H1 (cell line): ENCODE data around the gene CTNNA3. TPM values are rescaled to one million over a fixed set of nuclear protein-coding genes. Genes with fewer than 3 reads are reported as not detected.

ENCODE experiments used
- CTCF ChIA-PET: fragments of 300-600 bp; sonication (Branson Sonifier 250); formaldehyde crosslinking; loops from one replicate; lab custom pipeline; 2021; ENCODE audit not compliant: partially characterized antibody; lab: Charles Lee
- POLR2A ChIA-PET: fragments of 300-600 bp; sonication (Branson Sonifier 250); formaldehyde crosslinking; loops from one replicate; lab custom pipeline; 2021; ENCODE audit warnings: inconsistent platforms; ENCODE audit not compliant: partially characterized antibody; lab: Charles Lee
- DNase-seq, 2 experiments: peaks; one replicate each; pipeline versions ENCODE4 v3.0.0 to v3.0.0-alpha.2; 2010 to 2022; ENCODE audit warnings: low spot score in 2 of 2, low read depth in 1 of 2, mixed read lengths in 1 of 2
- FAIRE-seq: peaks from 2 replicates; lab custom pipeline; 2011; peaks lifted over from hg19 to GRCh38; lab: Jason Lieb, UNC
- H2AFZ ChIP-seq: 2 replicates; pipeline ENCODE4 v1.8.1; 2012; ENCODE audit warnings: low read length, inconsistent platforms
- H2AK5ac ChIP-seq: 2 replicates; pipeline ENCODE4 v1.6.1; 2013; ENCODE audit warnings: low read depth, low read length
- H2BK120ac ChIP-seq: replicated peaks from 2 replicates; pipeline ENCODE3; 2013; ENCODE audit warnings: low read depth, low read length, inconsistent platforms
- H2BK12ac ChIP-seq: 2 replicates; pipeline ENCODE4 v1.6.1; 2013; ENCODE audit warnings: low read depth, low read length
- H2BK15ac ChIP-seq: 2 replicates; pipeline ENCODE4 v1.6.1; 2013; ENCODE audit warnings: low read length
- H2BK20ac ChIP-seq: 2 replicates; pipeline ENCODE4 v1.6.1; 2013; ENCODE audit warnings: low read length
- H2BK5ac ChIP-seq: 2 replicates; pipeline ENCODE4 v1.6.1; 2013; ENCODE audit warnings: low read depth, low read length
- H3K14ac ChIP-seq: 2 replicates; pipeline ENCODE4 v1.6.1; 2013; ENCODE audit warnings: inconsistent platforms; ENCODE audit not compliant: insufficient read length
- H3K18ac ChIP-seq: 2 replicates; pipeline ENCODE4 v1.6.1; 2013; ENCODE audit warnings: low read length; ENCODE audit errors: extremely low read depth
- H3K23ac ChIP-seq: 2 replicates; pipeline ENCODE4 v1.6.1; 2013; ENCODE audit warnings: inconsistent platforms; ENCODE audit not compliant: insufficient read length
- H3K23me2 ChIP-seq: 2 replicates; pipeline ENCODE4 v1.6.1; 2013; ENCODE audit warnings: low read depth, low read length
- H3K27ac ChIP-seq: 2 replicates; pipeline ENCODE4 v1.6.1; 2011; ENCODE audit warnings: low read depth, low read length, inconsistent platforms
- H3K27me3 ChIP-seq, 4 experiments: replicated peaks in 1 of 4; 1 replicate in 1 of 4; 2 replicates in 3 of 4; pipeline versions ENCODE4 v1.6.1 to v1.8.1; 2011 to 2013; ENCODE audit warnings: low read length in 3 of 4, mild to moderate bottlenecking in 3 of 4, inconsistent platforms in 2 of 4, mixed read lengths in 2 of 4, moderate library complexity in 1 of 4; ENCODE audit not compliant: control insufficient read depth in 3 of 4, insufficient read depth in 3 of 4; ENCODE audit errors: extremely low read depth in 1 of 4
- H3K36me3 ChIP-seq, 4 experiments: 2 replicates each; pipeline versions ENCODE4 v1.6.1 to v1.8.1; 2011 to 2013; ENCODE audit warnings: mild to moderate bottlenecking in 4 of 4, low read length in 3 of 4, moderate library complexity in 2 of 4, control low read depth in 1 of 4, inconsistent platforms in 1 of 4; ENCODE audit not compliant: insufficient read depth in 4 of 4, control insufficient read depth in 2 of 4
- H3K4ac ChIP-seq: replicated peaks from 2 replicates; pipeline ENCODE3; 2013; ENCODE audit warnings: low read length, low read depth, mixed read lengths, inconsistent platforms; ENCODE audit not compliant: insufficient read length
- H3K4me1 ChIP-seq, 4 experiments: replicated peaks in 1 of 4; 1 replicate in 1 of 4; 2 replicates in 3 of 4; pipeline versions ENCODE4 v1.6.1 to v1.8.1; 2011 to 2013; ENCODE audit warnings: low read length in 3 of 4, inconsistent platforms in 2 of 4, mixed read lengths in 1 of 4; ENCODE audit not compliant: insufficient read depth in 4 of 4, control insufficient read depth in 3 of 4
- H3K4me2 ChIP-seq, 2 experiments: 2 replicates each; pipeline versions ENCODE4 v1.6.1 to v1.8.1; 2011 to 2013; ENCODE audit warnings: low read depth in 2 of 2, low read length in 2 of 2, control low read depth in 1 of 2, inconsistent platforms in 1 of 2, mild to moderate bottlenecking in 1 of 2; ENCODE audit not compliant: insufficient read depth in 1 of 2
- H3K4me3 ChIP-seq, 4 experiments: fragments of 200-600, 300-600 bp in 1 of 4; sonication (generic), shearing (Covaris generic), sonication (Bioruptor Twin) in 1 of 4; 2 replicates each; pipeline versions ENCODE4 v1.5.1 to v1.8.1; 2011 to 2016; ENCODE audit warnings: low read length in 4 of 4, low read depth in 3 of 4, control low read depth in 2 of 4, inconsistent platforms in 2 of 4, mild to moderate bottlenecking in 2 of 4, mixed read lengths in 1 of 4, moderate library complexity in 1 of 4; ENCODE audit not compliant: insufficient read depth in 2 of 4; ENCODE audit errors: extremely low read depth in 1 of 4
- H3K56ac ChIP-seq: replicated peaks from 2 replicates; pipeline ENCODE3; 2013; ENCODE audit warnings: low read depth, mild to moderate bottlenecking, mixed read lengths, low read length, inconsistent platforms; ENCODE audit not compliant: insufficient read length
- H3K79me1 ChIP-seq: 2 replicates; pipeline ENCODE4 v1.6.1; 2013; ENCODE audit warnings: low read depth, low read length, control low read depth
- H3K79me2 ChIP-seq, 2 experiments: 2 replicates each; pipeline versions ENCODE4 v1.6.1 to v1.8.1; 2012 to 2013; ENCODE audit warnings: low read length in 2 of 2, mild to moderate bottlenecking in 2 of 2, inconsistent platforms in 1 of 2; ENCODE audit not compliant: insufficient read depth in 2 of 2, control insufficient read depth in 1 of 2
- H3K9ac ChIP-seq, 4 experiments: replicated peaks in 1 of 4; 1 replicate in 1 of 4; 2 replicates in 3 of 4; pipeline versions ENCODE4 v1.6.1 to v1.8.1; 2011 to 2013; ENCODE audit warnings: low read depth in 3 of 4, low read length in 3 of 4, control low read depth in 2 of 4, mild to moderate bottlenecking in 2 of 4, moderate library complexity in 2 of 4, inconsistent platforms in 1 of 4; ENCODE audit errors: extremely low read depth in 1 of 4
- H3K9me3 ChIP-seq, 2 experiments: 2 replicates each; pipeline versions ENCODE4 v1.6.1 to v1.8.1; 2012 to 2013; ENCODE audit warnings: mild to moderate bottlenecking in 2 of 2, moderate library complexity in 2 of 2, control low read depth in 1 of 2, inconsistent platforms in 1 of 2, low read depth in 1 of 2, low read length in 1 of 2, mixed read lengths in 1 of 2; ENCODE audit not compliant: insufficient read depth in 2 of 2
- H4K20me1 ChIP-seq, 2 experiments: replicated peaks in 1 of 2; 2 replicates each; pipeline versions ENCODE3 to v1.8.1; 2011 to 2013; ENCODE audit warnings: inconsistent platforms in 2 of 2, low read length in 2 of 2, mild to moderate bottlenecking in 1 of 2; ENCODE audit not compliant: insufficient read depth in 2 of 2, control insufficient read depth in 1 of 2
- H4K5ac ChIP-seq: 2 replicates; pipeline ENCODE4 v1.6.1; 2013; ENCODE audit warnings: low read length, low read depth, mixed read lengths, inconsistent platforms; ENCODE audit not compliant: insufficient read length
- H4K8ac ChIP-seq: 2 replicates; pipeline ENCODE4 v1.8.0; 2013; ENCODE audit warnings: mild to moderate bottlenecking, moderate library complexity, low read length, inconsistent platforms; ENCODE audit not compliant: insufficient read depth; ENCODE audit errors: extremely low read depth
- H4K91ac ChIP-seq: replicated peaks from 2 replicates; pipeline ENCODE3; 2013; ENCODE audit warnings: low read length, mixed read lengths, inconsistent platforms; ENCODE audit not compliant: insufficient read length
- BACH1 ChIP-seq: IDR thresholded peaks from 2 replicates; pipeline ENCODE4 v1.6.1; 2012; ENCODE audit warnings: low read length, improper control_type of control experiment
- CTBP2 ChIP-seq: IDR thresholded peaks from 2 replicates; pipeline ENCODE4 v1.7.0; 2011; ENCODE audit warnings: borderline replicate concordance, mild to moderate bottlenecking, moderate library complexity, mixed read lengths, low read length; ENCODE audit not compliant: insufficient read depth, insufficient read length
- WGBS, 2 experiments: shearing (Covaris generic) in 1 of 2; methylation state at CpG; one replicate each; pipeline versions ENCODE4 v1.1.6 to v1.1.7; 2013 to 2015; ENCODE audit warnings: low lambda C conversion rate in 2 of 2, mixed read lengths in 2 of 2, inconsistent platforms in 1 of 2, low coverage in 1 of 2, missing lambda C conversion rate in 1 of 2; ENCODE audit not compliant: insufficient replicate concordance in 2 of 2, insufficient coverage in 1 of 2, insufficient read length in 1 of 2; ENCODE audit errors: extremely low coverage in 1 of 2, missing lambda C conversion rate in 1 of 2; 5-methylcytosine and 5-hydroxymethylcytosine counted together
- polyA plus RNA-seq, 7 experiments: library from polyadenylated mRNA; depleted of rRNA in 3 of 7; stranded (reverse) in 5 of 7; unstranded in 2 of 7; fragments of >200 nt in 5 of 7; fragments of 200-250 nt in 2 of 7; gene quantifications; 1 replicate in 5 of 7; 2 replicates in 1 of 7; 4 replicates in 1 of 7; pipeline versions ENCODE4 v1.2.1 to v1.2.3, GENCODE V29; 2011 to 2013; ENCODE audit warnings: missing spikeins in 2 of 7, mixed read lengths in 2 of 7
- total RNA-seq: library from RNA; stranded (reverse); fragmentation: NEBNext Ultra II Directional; extraction: Animal tissue kit (Norgen Biotek cat#: 25700); gene quantifications from 2 replicates; pipeline ENCODE4 v1.2.1, GENCODE V29; 2021

The CTNNA3 gene
- total and polyA plus RNA-seq, 2 of the 8 experiments (the other 6 are each of a cell fraction or from before 2014, with no cell fraction given): 1.3 to 1.5 TPM

DNA sequence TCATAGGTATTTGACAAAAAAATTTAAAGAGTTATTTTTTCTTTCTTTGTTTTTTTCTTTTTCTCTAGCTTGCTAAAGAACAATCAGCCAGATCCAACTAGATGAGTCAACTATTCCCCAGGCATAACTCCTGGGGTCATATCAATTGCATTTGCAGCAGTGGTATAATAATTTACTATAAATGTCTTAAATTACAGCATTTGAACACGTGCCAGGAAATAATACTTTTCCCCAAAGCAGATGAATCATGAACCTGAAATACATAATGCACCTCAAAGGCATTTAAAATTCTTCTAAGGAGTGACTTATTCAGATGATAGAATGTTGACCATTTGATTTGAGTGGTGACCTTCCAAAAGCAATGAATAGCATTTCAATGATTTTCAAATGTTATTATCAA, 580.0 kb downstream of the CTNNA3 start:
- no peak overlapping the region for H2BK120ac ChIP-seq
- no peak overlapping the region for H2BK5ac ChIP-seq
- no peak overlapping the region for H2BK15ac ChIP-seq
- no peaks in the 10 kb centered on the region for H3K79me2 ChIP-seq
- H3K27ac ChIP-seq: no peak overlapping the region
- no peak overlapping the region for H3K4me2 ChIP-seq
- H2AK5ac ChIP-seq: no peak overlapping the region
- no peak overlapping the region for H3K9ac ChIP-seq
- no peak overlapping the region for H3K18ac ChIP-seq
- WGBS, 2 experiments: 80% methylated on average over 1 of the region's 1 CpG; no CpG with 5 or more reads in 1 of the 2 experiments
- CTCF ChIA-PET: no interaction called here
- no peak overlapping the region for H4K91ac ChIP-seq
- no peak overlapping the region for H4K8ac ChIP-seq
- H3K9me3 ChIP-seq: no peaks in the 10 kb centered on the region
- no peak overlapping the region for H3K14ac ChIP-seq
- no peak overlapping the region for H2BK20ac ChIP-seq
- no peak overlapping the region for H3K4ac ChIP-seq
- H3K4me1 ChIP-seq: no peaks in the 10 kb centered on the region
- no peak for DNase-seq
- no peak overlapping the region for H2AFZ ChIP-seq
- no peak overlapping the region for H3K56ac ChIP-seq
- POLR2A ChIA-PET: no interaction called here
- H2BK12ac ChIP-seq: no peak overlapping the region
- no peaks in the 10 kb centered on the region for H4K20me1 ChIP-seq
- no peaks in the 10 kb centered on the region for H3K36me3 ChIP-seq
- H3K79me1 ChIP-seq: no peaks in the 10 kb centered on the region
- H3K27me3 ChIP-seq: no peaks in the 10 kb centered on the region
- no peaks in the 10 kb centered on the region for H3K23me2 ChIP-seq
- H3K4me3 ChIP-seq: no peak overlapping the region
- H3K23ac ChIP-seq: no peak overlapping the region
- H4K5ac ChIP-seq: no peak overlapping the region
- FAIRE-seq: no peak
- TF ChIP-seq BACH1 (no peak), CTBP2 (no peak)
